SH-SY5Y (cell line): ENCODE results near the gene BRI3.

Experiments used
- GATA2 ChIP-seq: IDR thresholded peaks from 2 replicates; pipeline ENCODE4 v1.6.1; 2011; ENCODE audit warnings: mild to moderate bottlenecking, low read depth, low read length
- GATA3 ChIP-seq: IDR thresholded peaks from 2 replicates; pipeline ENCODE4 v1.6.1; 2011; ENCODE audit warnings: low read depth, mild to moderate bottlenecking, low read length, moderate library complexity

DNA sequence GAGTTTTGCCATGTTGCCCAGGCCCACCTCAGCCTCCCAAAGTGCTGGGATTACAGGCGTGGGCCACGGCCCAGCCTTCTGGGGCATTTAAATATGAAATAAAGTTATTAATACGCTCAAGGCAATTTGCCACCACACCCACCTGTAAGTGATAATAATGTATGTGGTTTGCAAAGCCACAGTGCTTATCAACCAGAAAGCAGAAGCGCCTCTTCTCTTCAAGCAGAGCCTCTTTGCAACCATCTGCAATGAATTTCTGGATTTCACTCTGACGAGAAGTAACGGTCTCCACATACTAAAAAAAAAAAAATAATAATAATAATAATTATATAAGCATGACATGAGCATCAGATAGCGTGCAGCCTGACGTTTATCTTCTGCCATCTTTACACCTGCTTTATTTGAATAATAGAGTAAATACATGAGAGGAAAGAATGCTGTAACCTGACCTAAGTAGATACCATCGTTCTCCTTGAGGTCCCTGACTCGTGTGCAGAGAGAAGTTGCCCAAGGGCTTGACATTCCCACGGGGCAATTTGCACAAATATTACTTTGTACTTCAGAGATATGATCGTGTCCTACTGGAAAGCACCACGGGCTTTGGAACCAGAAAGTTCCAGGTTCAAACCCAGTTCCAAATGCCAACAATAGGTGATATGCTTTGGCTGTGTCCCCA is 34.0 kb downstream of the BRI3 start:
- TF ChIP-seq GATA3: no peak
- TF ChIP-seq GATA2: no peak
